K562 (cell line): Measurements from ENCODE around the gene JHY. TPM values are rescaled to one million over a fixed set of nuclear protein-coding genes. Genes with fewer than 3 reads are reported as not detected.

Experiments
- ATAC-seq: fragments of 200-7000 bp; cut with Tn5 transposase; 3 replicates; pipeline ENCODE4 v1.9.1; 2020; ENCODE audit warnings: moderate library complexity
- BruUV-seq: library from RNA; stranded (reverse); fragments of 400-500 nt; replicated peaks from 2 replicates; lab custom pipeline; 2021; lab: Mats Ljungman, UMichigan
- CTCF ChIA-PET: fragments of 300-600 bp; formaldehyde crosslinking; extraction: SDS; loops from one replicate; lab custom pipeline; 2021; ENCODE audit warnings: low intra/inter-chr PET ratio; lab: Yijun Ruan, JAX
- POLR2A ChIA-PET: fragments of 300-600, 350-650 bp; sonication (Branson Sonifier 250); formaldehyde crosslinking; extraction: SDS; loops from one replicate; lab custom pipeline; 2021; ENCODE audit warnings: antibody characterized with exemption, inconsistent platforms; lab: Yijun Ruan, JAX
- DNase-seq, 4 experiments: peaks; one replicate each; pipeline versions ENCODE4 v3.0.0 to v3.0.0-alpha.2; 2011 to 2018; ENCODE audit warnings: low spot score in 3 of 4, mixed read lengths in 3 of 4; ENCODE audit errors: extremely low read depth in 1 of 4
- FAIRE-seq: peaks from 2 replicates; lab custom pipeline; 2011; peaks lifted over from hg19 to GRCh38; lab: Jason Lieb, UNC
- H2AFZ ChIP-seq: 2 replicates; pipeline ENCODE4 v1.6.0; 2011; ENCODE audit warnings: low read depth, low read length, control low read depth, inconsistent platforms
- H3K27ac ChIP-seq: fragments of 200-600 bp; 3 replicates; pipeline ENCODE4 v1.8.0; 2011; ENCODE audit warnings: low read depth, mild to moderate bottlenecking, control low read depth, inconsistent platforms, low read length, moderate library complexity, mixed read lengths; ENCODE audit errors: extremely low read depth
- H3K27me3 ChIP-seq, 2 experiments: fragments of 300-600 bp in 1 of 2; 2 replicates in 1 of 2; 3 replicates in 1 of 2; pipeline versions ENCODE4 v1.6.0 to v1.8.0; 2011; ENCODE audit warnings: inconsistent platforms in 2 of 2, low read length in 2 of 2, mild to moderate bottlenecking in 1 of 2, mixed read lengths in 1 of 2, moderate library complexity in 1 of 2; ENCODE audit not compliant: control insufficient read depth in 2 of 2, insufficient read depth in 2 of 2
- H3K36me3 ChIP-seq: fragments of 300-600 bp; 3 replicates; pipeline ENCODE4 v1.8.0; 2011; ENCODE audit warnings: mild to moderate bottlenecking, low read length, inconsistent platforms; ENCODE audit not compliant: control insufficient read depth, insufficient read depth
- H3K4me1 ChIP-seq, 2 experiments: fragments of 200-600 bp in 1 of 2; replicated peaks in 1 of 2; 2 replicates in 1 of 2; 3 replicates in 1 of 2; pipeline versions ENCODE4 v1.5.1 to v1.8.0; 2011; ENCODE audit warnings: inconsistent platforms in 2 of 2, low read length in 2 of 2, mild to moderate bottlenecking in 1 of 2, mixed read lengths in 1 of 2, moderate library complexity in 1 of 2; ENCODE audit not compliant: control insufficient read depth in 2 of 2, insufficient read depth in 2 of 2
- H3K4me2 ChIP-seq: 2 replicates; pipeline ENCODE4 v1.6.1; 2011; ENCODE audit warnings: low read length, control low read depth, inconsistent platforms, mixed read lengths; ENCODE audit not compliant: insufficient read depth
- H3K4me3 ChIP-seq: fragments of 200-600 bp; sonication (generic), shearing (Covaris generic); 2 replicates; pipeline ENCODE4 v1.5.1; 2016; ENCODE audit warnings: control low read depth, inconsistent platforms
- H3K79me2 ChIP-seq: fragments of 200-600 bp; 3 replicates; pipeline ENCODE4 v1.8.0; 2011; ENCODE audit warnings: low read length, inconsistent platforms; ENCODE audit not compliant: control insufficient read depth, insufficient read depth
- H3K9ac ChIP-seq, 2 experiments: 2 replicates each; pipeline versions ENCODE4 v1.6.0 to v1.6.1; 2011; ENCODE audit warnings: low read depth in 2 of 2, low read length in 2 of 2, control low read depth in 1 of 2, inconsistent platforms in 1 of 2, mild to moderate bottlenecking in 1 of 2, mixed read lengths in 1 of 2; ENCODE audit not compliant: insufficient read depth in 1 of 2
- H3K9me1 ChIP-seq: one replicate; pipeline ENCODE4 v1.6.0; 2011; ENCODE audit warnings: inconsistent platforms, mild to moderate bottlenecking, low read length, moderate library complexity; ENCODE audit not compliant: control insufficient read depth, insufficient read depth
- H3K9me3 ChIP-seq: replicated peaks from 2 replicates; pipeline ENCODE4 v1.5.1; 2011; ENCODE audit warnings: low read depth, low read length, inconsistent platforms; ENCODE audit not compliant: control insufficient read depth, insufficient read depth
- H4K20me1 ChIP-seq: replicated peaks from 2 replicates; pipeline ENCODE4 v1.6.1; 2011; ENCODE audit warnings: low read length, inconsistent platforms, mixed read lengths; ENCODE audit not compliant: control insufficient read depth, insufficient read depth
- AFF4 ChIP-seq: sonication (generic); formaldehyde crosslinking; IDR thresholded peaks from 2 replicates; pipeline ENCODE4 v1.8.0; 2023; ENCODE audit warnings: mild to moderate bottlenecking, missing genetic modification reagents
- ARID3B ChIP-seq: fragments of 250-450 bp; sonication (Bioruptor Pico); IDR thresholded peaks from 2 replicates; pipeline ENCODE4 v1.4.0; 2020; ENCODE audit warnings: borderline replicate concordance
- BHLHE40 ChIP-seq: IDR thresholded peaks from 2 replicates; pipeline ENCODE4 v1.6.1; 2011; ENCODE audit warnings: low read length, improper control_type of control experiment
- CREM ChIP-seq: IDR thresholded peaks from 2 replicates; pipeline ENCODE4 v1.6.1; 2014; ENCODE audit warnings: antibody characterized with exemption, low read depth
- CTCFL ChIP-seq: IDR thresholded peaks from 2 replicates; pipeline ENCODE4 v1.6.1; 2011; ENCODE audit warnings: borderline replicate concordance, low read depth, mild to moderate bottlenecking, moderate library complexity, low read length; ENCODE audit not compliant: insufficient read depth, poor library complexity, severe bottlenecking
- ETV5 ChIP-seq: sonication (generic); formaldehyde crosslinking; IDR thresholded peaks from 2 replicates; pipeline ENCODE4 v1.4.0; 2020; ENCODE audit warnings: low read depth, mild to moderate bottlenecking, missing genetic modification reagents
- HNRNPH1 ChIP-seq: fragments of 200-400 bp; formaldehyde crosslinking; optimal IDR thresholded peaks from 2 replicates; pipeline ENCODE3; 2017; ENCODE audit warnings: low read depth, mild to moderate bottlenecking, low read length, moderate library complexity
- NFE2L1 ChIP-seq: fragments of 450-650 bp; IDR thresholded peaks from 2 replicates; pipeline ENCODE4 v1.6.1; 2016; ENCODE audit warnings: missing genetic modification characterization, low read depth, mild to moderate bottlenecking, missing compliant biosample characterization, moderate library complexity, borderline replicate concordance
- STAT5B ChIP-seq: fragments of 250-450 bp; sonication (Bioruptor Pico); IDR thresholded peaks from 2 replicates; pipeline ENCODE4 v1.8.0; 2021; ENCODE audit warnings: mild to moderate bottlenecking, inconsistent platforms
- VEZF1 ChIP-seq: fragments of 200-800 bp; sonication (Bioruptor generic); IDR thresholded peaks from 2 replicates; pipeline ENCODE4 v1.6.1; 2017; ENCODE audit warnings: missing genetic modification characterization, missing compliant biosample characterization
- ZFP1 ChIP-seq: fragments of 450-650 bp; formaldehyde crosslinking; IDR thresholded peaks from 2 replicates; pipeline ENCODE4 v1.4.0; 2020; ENCODE audit warnings: mild to moderate bottlenecking, mixed read lengths
- ZFPM2 ChIP-seq: fragments of 250-450 bp; sonication (Bioruptor Pico); IDR thresholded peaks from 2 replicates; pipeline ENCODE4 v1.5.1; 2022; ENCODE audit warnings: mild to moderate bottlenecking
- WGBS: fragments of 100-300 bp; shearing (Covaris generic); methylation state at CpG from one replicate; pipeline ENCODE4 v1.1.6; 2016; ENCODE audit warnings: low coverage, mixed read lengths; ENCODE audit not compliant: insufficient coverage; ENCODE audit errors: missing lambda C conversion rate; 5-methylcytosine and 5-hydroxymethylcytosine counted together
- in situ Hi-C: fragments of 300-500 bp; cut with MboI; formaldehyde crosslinking; loops from 4 replicates; pipeline ENCODE4 v1.15.0; 2018; ENCODE audit warnings: inconsistent platforms, mixed read lengths
- intact Hi-C: fragments of 100-400 bp; cut with micrococcal nuclease; formaldehyde crosslinking; loops from 2 replicates; pipeline ENCODE4 v1.14.2; 2022
- polyA plus RNA-seq, 8 experiments: library from polyadenylated mRNA; depleted of rRNA in 4 of 8; stranded (reverse) in 5 of 8; unstranded in 3 of 8; fragments of >200 nt; fragmentation: Nextera tagmentation in 2 of 8; fragmentation: Illumina TruSeq in 1 of 8; extraction: Ambion mirVana in 2 of 8; extraction: Trizol in 1 of 8; gene quantifications; 2 replicates each; pipeline versions ENCODE4 v1.2.1 to v1.2.3, GENCODE V29; 2011 to 2014; ENCODE audit warnings: inconsistent platforms in 1 of 8, missing spikeins in 1 of 8
- total RNA-seq, 7 experiments: library from RNA; depleted of rRNA in 6 of 7; stranded (reverse); fragments of >200 nt in 6 of 7; fragmentation: Illumina TruSeq in 2 of 7; extraction: Trizol in 2 of 7; gene quantifications; 2 replicates each; pipeline versions ENCODE4 v1.2.1 to v1.2.3, GENCODE V29; 2011 to 2021; ENCODE audit warnings: low replicate concordance in 1 of 7

The JHY gene
- total and polyA plus RNA-seq, 9 of the 15 experiments (the other 6 are each of a cell fraction or from before 2014, with no cell fraction given), result not detected

- DNase-seq (no peak), ATAC-seq (no peak), FAIRE-seq (no peak)
- H3K4me1 ChIP-seq, result peaks cover 0 to 13% of the 10 kb centered on the region in 2 experiments; a peak in 1 of 5 replicates
- in situ Hi-C loops, result no loop called here
- WGBS, result 2% methylated on average over 27 of the region's 27 CpGs
- no peaks in the 10 kb centered on the region for H3K79me2 ChIP-seq
- H2AFZ ChIP-seq, result no peak overlapping the region
- no peak overlapping the region for H3K4me2 ChIP-seq
- intact Hi-C loops, result no loop called here
- no peak overlapping the region for H3K9ac ChIP-seq
- no peaks in the 10 kb centered on the region for H3K9me3 ChIP-seq
- H3K27ac ChIP-seq, result no peak overlapping the region
- no TSS peak for BruUV-seq
- H3K27me3 ChIP-seq, result peaks cover 21 to 62% of the 10 kb centered on the region in 2 experiments
- ChIA-PET CTCF (no interaction called here), POLR2A (no interaction called here)
- no peaks in the 10 kb centered on the region for H3K36me3 ChIP-seq
- no peaks in the 10 kb centered on the region for H3K9me1 ChIP-seq
- H3K4me3 ChIP-seq, result no peak overlapping the region
- peaks cover 6% of the 10 kb centered on the region; the same call in 1 of the 2 replicates for H4K20me1 ChIP-seq
- TF ChIP-seq HNRNPH1 (no peak), ETV5 (CRISPR knock-in tag) (no peak), CREM (no peak), VEZF1 (CRISPR knock-in tag) (no peak), ARID3B (CRISPR knock-in tag) (no peak), ZFP1 (no peak), AFF4 (CRISPR knock-in tag) (no peak), BHLHE40 (no peak), ZFPM2 (no peak), NFE2L1 (no peak), STAT5B (CRISPR knock-in tag) (no peak), CTCFL (no peak)
These were observed 97.4 kb downstream of the JHY start for GRCh38 chr11:122979815-122980595.
